H7 (cell line): ENCODE results near the gene LRRC40. TPM values are rescaled to one million over a fixed set of nuclear protein-coding genes. Genes with fewer than 3 reads are reported as not detected.

ENCODE experiments used
- DNase-seq: peaks from one replicate; pipeline ENCODE4 v3.0.0; 2012
- H3K27me3 ChIP-seq: 2 replicates; pipeline ENCODE4 v1.6.0; 2011; ENCODE audit warnings: mild to moderate bottlenecking, low read length; ENCODE audit not compliant: control insufficient read depth, insufficient read depth
- H3K36me3 ChIP-seq: replicated peaks from 2 replicates; pipeline ENCODE4 v1.5.1; 2011; ENCODE audit warnings: low read length; ENCODE audit not compliant: control insufficient read depth, insufficient read depth
- H3K4me3 ChIP-seq: 2 replicates; pipeline ENCODE4 v1.5.1; 2011; ENCODE audit warnings: low read depth, mild to moderate bottlenecking, control low read depth, low read length, moderate library complexity; ENCODE audit not compliant: insufficient read depth
- total RNA-seq: library from RNA; depleted of rRNA; stranded (reverse); fragments of >200 nt; shearing (Covaris generic); gene quantifications from 2 replicates; pipeline ENCODE4 v1.2.3, GENCODE V29; 2014; rRNA removed

LRRC40 gene
- total RNA-seq: 60.6 and 79.5 TPM in 2 replicates

- no peaks in the 10 kb centered on the region for H3K27me3 ChIP-seq
- peak; percentile 86 for DNase-seq
- peak within 1 kb of the TSS; percentile 98 for H3K4me3 ChIP-seq
- peaks cover 4% of the 10 kb centered on the region for H3K36me3 ChIP-seq
These were observed at the start of gene LRRC40 for GRCh38 chr1:70205434-70206118. LRRC40 (minus strand) TSS chr1:70205579; CDS start chr1:70205540, 39 bp downstream.

- Histone ChIP-seq H3K27me3 (no peaks in the 10 kb centered on the region), H3K4me3 (no peak overlapping the region), H3K36me3 (peaks cover 39% of the 10 kb centered on the region)
- DNase-seq: no peak
These were observed 43.4 kb upstream of the LRRC40 start for GRCh38 chr1:70248729-70249128.

- peaks cover 45% of the 10 kb centered on the region for H3K36me3 ChIP-seq
- H3K4me3 ChIP-seq: no peak overlapping the region
- no peaks in the 10 kb centered on the region for H3K27me3 ChIP-seq
- no peak for DNase-seq
These were observed 42.4 kb upstream of the LRRC40 start for GRCh38 chr1:70247768-70248167.

GRCh38 chr1:70247122-70247521, 41.7 kb upstream of the LRRC40 start:
- no peaks in the 10 kb centered on the region for H3K27me3 ChIP-seq
- H3K4me3 ChIP-seq: no peak overlapping the region
- no peak for DNase-seq
- peaks cover 45% of the 10 kb centered on the region for H3K36me3 ChIP-seq

GRCh38 chr1:70239940-70240339, 34.6 kb upstream of the LRRC40 start:
- Histone ChIP-seq H3K27me3 (no peaks in the 10 kb centered on the region), H3K4me3 (no peak overlapping the region), H3K36me3 (peaks cover 38% of the 10 kb centered on the region)
- DNase-seq: no peak

- no peak for DNase-seq
- Histone ChIP-seq H3K27me3 (no peaks in the 10 kb centered on the region), H3K36me3 (peaks cover 47% of the 10 kb centered on the region), H3K4me3 (no peak overlapping the region)
These were observed 29.4 kb upstream of the LRRC40 start for GRCh38 chr1:70234733-70235132.

GRCh38 chr1:70231475-70231874, 26.1 kb upstream of the LRRC40 start:
- Histone ChIP-seq H3K36me3 (peaks cover 46% of the 10 kb centered on the region), H3K27me3 (no peaks in the 10 kb centered on the region), H3K4me3 (no peak overlapping the region)
- no peak for DNase-seq

GRCh38 chr1:70228670-70229069, 23.3 kb upstream of the LRRC40 start:
- H3K36me3 ChIP-seq: peaks cover 35% of the 10 kb centered on the region
- H3K4me3 ChIP-seq: no peak overlapping the region
- H3K27me3 ChIP-seq: no peaks in the 10 kb centered on the region
- DNase-seq: no peak

- no peak for DNase-seq
- Histone ChIP-seq H3K27me3 (no peaks in the 10 kb centered on the region), H3K36me3 (peaks cover 33% of the 10 kb centered on the region), H3K4me3 (no peak overlapping the region)
These were observed 22.1 kb upstream of the LRRC40 start for GRCh38 chr1:70227439-70227838.

- DNase-seq: no peak
- Histone ChIP-seq H3K27me3 (no peaks in the 10 kb centered on the region), H3K36me3 (peaks cover 16% of the 10 kb centered on the region), H3K4me3 (no peak overlapping the region)
These were observed 19.6 kb upstream of the LRRC40 start for GRCh38 chr1:70224954-70225353.

GRCh38 chr1:70222716-70223235, 17.4 kb upstream of the LRRC40 start:
- H3K27me3 ChIP-seq: no peaks in the 10 kb centered on the region
- H3K4me3 ChIP-seq: no peak overlapping the region; the same call in 1 of the 2 replicates
- H3K36me3 ChIP-seq: peaks cover 8% of the 10 kb centered on the region
- DNase-seq: no peak

GRCh38 chr1:70221238-70222121, 16.1 kb upstream of the LRRC40 start, which contains the start of gene SRSF11:
SRSF11 (plus strand) TSS chr1:70221380; CDS start chr1:70221637, 257 bp downstream.
- peak; percentile 89 for DNase-seq
- peaks cover 7% of the 10 kb centered on the region for H3K36me3 ChIP-seq
- H3K27me3 ChIP-seq: no peaks in the 10 kb centered on the region
- peak within 1 kb of the TSS; percentile 88 for H3K4me3 ChIP-seq

GRCh38 chr1:70220517-70221237, 15.3 kb upstream of the LRRC40 start:
- Histone ChIP-seq H3K36me3 (peaks cover 7% of the 10 kb centered on the region), H3K4me3 (peak overlapping the region; percentile 88), H3K27me3 (no peaks in the 10 kb centered on the region)
- peak; percentile 7 for DNase-seq

GRCh38 chr1:70220015-70220414, 14.6 kb upstream of the LRRC40 start:
- Histone ChIP-seq H3K27me3 (no peaks in the 10 kb centered on the region), H3K4me3 (no peak overlapping the region), H3K36me3 (peaks cover 7% of the 10 kb centered on the region)
- DNase-seq: no peak
